HG03442 (cell line): ENCODE measurements around the gene ABCA9.
"Not testable (repeated sequence)": the region's sequence is repeated elsewhere in the genome, so short reads cannot be mapped to it uniquely, and the experiment has no call there.

ENCODE experiments used
- ATAC-seq: cut with Tn5 transposase; IDR thresholded peaks from one replicate; pipeline ENCODE4 v1.9.1; 2021; ENCODE audit warnings: mild to moderate bottlenecking, moderate library complexity; ENCODE audit not compliant: unreplicated experiment

Gene ABCA9

DNA sequence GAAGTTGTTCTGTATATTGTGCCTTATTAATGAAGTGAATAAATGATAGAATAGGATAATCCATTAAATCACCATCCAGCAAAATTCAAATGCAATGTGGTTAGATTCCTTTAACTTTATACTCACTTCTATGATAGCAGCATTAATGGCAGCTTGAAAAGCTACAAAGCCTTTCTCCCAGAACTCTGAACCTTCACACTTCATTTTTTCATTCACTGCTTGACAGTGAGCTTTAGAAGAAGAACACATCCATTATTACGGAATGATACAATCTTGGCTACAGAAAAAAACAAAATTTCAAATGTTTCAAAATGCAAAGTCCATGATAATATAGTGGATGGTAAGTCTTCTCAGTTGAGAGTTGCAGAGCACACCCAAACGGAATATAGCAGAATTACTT is 16.4 kb downstream of the ABCA9 start:
- no peak for ATAC-seq

- ATAC-seq: no peak
Measured at GRCh38 chr17:69043098-69043734, 17.5 kb downstream of the ABCA9 start.

GRCh38 chr17:69042308-69042707 is 18.4 kb downstream of the ABCA9 start:
- no peak for ATAC-seq

GRCh38 chr17:69031839-69032238 is 28.9 kb downstream of the ABCA9 start:
- ATAC-seq: no peak

- no peak for ATAC-seq
Measured at GRCh38 chr17:69030169-69030568, 30.6 kb downstream of the ABCA9 start.

- no peak for ATAC-seq
Measured at GRCh38 chr17:69018687-69019086, 42.0 kb downstream of the ABCA9 start.

DNA sequence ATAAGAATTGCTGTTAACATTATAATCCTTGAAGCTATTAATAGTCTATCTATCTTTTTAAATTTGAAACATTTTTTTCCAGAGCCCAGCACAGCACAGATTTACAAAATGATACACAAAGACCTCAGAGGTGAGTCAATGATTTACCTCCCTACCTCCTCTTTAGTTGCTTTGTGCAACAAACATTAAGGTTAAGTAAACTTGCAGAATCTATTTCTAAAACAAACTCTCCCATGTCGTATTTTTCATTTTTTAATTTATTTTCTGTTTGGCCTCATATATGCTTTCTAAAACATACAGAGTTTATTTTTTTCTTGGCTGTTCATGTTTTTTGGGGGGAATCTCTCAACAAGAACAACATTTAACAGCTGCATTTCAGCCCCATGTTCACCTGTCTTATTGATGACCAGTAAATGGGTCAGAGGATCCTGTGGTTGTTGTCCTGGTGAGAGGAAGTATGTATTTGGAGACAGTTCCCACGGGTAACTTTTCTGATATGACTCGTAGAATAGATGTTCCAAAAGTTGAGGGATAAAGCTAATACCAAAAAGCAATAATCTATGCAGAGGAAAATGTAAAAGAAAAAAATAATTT is 42.6 kb downstream of the ABCA9 start:
- ATAC-seq: no peak

DNA sequence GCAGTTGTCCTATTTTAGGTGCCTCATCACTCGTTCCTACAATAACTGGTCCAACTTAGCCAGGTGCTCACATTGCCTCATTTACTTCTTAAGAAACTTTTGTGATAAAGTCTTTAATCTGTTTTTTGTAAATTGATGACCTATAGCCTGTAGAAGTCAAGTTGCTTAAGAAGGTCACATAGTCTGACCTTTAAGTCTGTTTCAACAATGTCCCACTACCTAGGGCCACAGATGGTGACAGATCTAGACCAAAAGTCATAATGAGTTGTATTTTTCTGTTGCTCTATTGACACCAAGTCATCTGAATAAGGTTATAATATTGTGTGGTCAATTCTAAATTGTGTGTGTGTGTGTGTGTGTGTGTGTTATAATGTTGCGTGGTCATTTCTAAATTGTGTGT is 45.1 kb downstream of the ABCA9 start:
- ATAC-seq: no peak

- no peak for ATAC-seq
Measured at GRCh38 chr17:69012895-69013805, 47.6 kb downstream of the ABCA9 start.

DNA sequence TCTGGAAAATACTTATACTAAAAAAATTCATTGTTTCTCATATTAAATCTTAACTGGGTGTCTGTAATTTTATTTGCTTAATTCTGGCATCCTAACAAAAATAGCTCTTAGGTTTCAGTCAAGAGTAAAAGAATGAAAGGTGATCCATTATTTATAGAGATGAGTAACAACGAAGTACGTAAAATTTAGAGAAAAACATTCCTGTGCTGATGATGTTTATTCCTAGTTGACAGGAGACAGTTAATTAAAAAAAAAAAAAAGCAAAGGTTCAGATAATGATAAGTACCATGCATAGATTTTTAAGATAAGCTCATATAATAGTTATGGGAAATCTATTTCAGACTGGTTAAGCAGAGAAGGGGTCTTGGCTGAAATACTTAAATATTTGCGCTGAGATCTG is 50.8 kb downstream of the ABCA9 start:
- no peak for ATAC-seq

- ATAC-seq: not testable (repeated sequence)
Measured at GRCh38 chr17:69004759-69005158, 56.0 kb downstream of the ABCA9 start.

GRCh38 chr17:68999743-69000142 is 61.0 kb downstream of the ABCA9 start:
- not testable (repeated sequence) for ATAC-seq

DNA sequence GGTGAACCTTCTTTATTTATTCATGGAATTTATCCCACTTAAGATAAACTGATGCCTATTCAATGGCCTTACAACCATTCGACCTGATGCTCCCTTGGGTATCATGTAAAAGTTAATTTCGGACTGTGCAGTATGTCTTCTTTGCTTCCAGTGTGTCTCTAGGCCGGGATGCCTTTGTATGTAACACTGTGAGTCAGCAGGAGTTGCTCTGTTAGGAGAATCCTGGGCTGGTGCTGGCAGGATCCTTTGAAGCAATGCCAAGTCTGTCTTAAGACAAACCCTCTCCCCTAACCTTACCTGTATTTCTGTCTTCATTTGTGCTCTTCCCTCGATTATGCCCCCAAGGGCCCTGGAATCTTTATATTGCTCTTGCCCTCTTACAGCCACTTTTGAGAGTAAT is 67.6 kb downstream of the ABCA9 start:
- no peak for ATAC-seq

DNA sequence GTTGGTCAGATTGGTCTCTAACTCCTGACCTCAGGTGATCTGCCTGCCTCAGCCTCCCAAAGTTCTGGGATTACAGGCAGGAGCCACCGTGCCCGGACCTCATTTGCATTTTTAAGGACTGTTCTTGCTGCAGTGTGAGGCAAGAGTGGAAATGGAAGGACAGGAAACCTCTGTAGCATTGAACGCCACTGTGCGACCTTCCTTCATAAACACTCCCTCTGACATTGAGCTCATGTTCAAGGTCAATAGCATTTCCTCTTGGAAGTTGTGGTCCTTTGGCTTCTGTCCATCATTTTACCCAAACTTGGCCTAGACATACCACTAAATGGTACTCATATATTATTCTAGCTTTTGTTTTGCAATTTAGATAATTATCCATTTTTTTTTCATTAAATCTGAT is 72.8 kb downstream of the ABCA9 start:
- ATAC-seq: no peak

DNA sequence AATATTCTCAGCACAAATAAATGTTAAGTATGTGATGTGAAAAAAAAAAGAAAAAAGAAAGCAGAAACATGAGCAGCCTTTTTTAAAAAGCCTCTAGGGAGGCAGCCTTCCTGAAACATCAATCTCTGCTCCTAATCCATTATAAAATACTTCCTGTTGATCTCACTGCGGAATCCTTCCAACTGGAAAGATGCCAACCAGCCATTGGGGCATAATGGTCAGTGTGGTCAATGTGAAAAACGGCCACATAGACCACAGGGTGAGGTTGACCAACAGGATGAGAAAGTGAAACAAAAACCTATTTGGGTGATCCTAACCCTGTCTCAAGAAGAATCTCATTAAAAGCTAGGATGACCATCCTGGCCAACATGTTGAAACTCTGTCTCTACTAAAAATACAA is 79.4 kb downstream of the ABCA9 start:
- no peak for ATAC-seq

GRCh38 chr17:68973098-68973846 is 87.5 kb downstream of the ABCA9 start:
- no peak for ATAC-seq

- ATAC-seq: no peak
Measured at GRCh38 chr17:68972119-68972704, 88.5 kb downstream of the ABCA9 start.

DNA sequence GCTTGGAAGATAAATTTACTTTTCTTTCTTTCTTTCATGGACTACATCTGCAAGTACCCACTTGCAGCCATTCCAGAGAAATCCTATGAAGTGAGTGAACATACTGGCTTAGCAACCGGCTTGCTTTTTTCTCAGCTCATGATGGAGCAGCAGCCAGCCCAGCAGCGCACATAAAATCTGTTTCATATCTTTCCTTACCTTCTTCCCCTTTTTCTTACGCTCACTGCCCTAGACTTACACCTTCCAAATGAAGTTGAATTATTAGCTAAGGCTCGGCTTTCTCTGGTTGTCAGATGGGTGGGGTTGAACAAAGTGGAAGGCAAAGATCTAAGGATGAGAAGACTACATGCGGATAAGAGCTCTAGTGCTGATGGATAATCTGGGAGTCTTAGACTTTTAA is 91.6 kb downstream of the ABCA9 start:
- ATAC-seq: no peak

DNA sequence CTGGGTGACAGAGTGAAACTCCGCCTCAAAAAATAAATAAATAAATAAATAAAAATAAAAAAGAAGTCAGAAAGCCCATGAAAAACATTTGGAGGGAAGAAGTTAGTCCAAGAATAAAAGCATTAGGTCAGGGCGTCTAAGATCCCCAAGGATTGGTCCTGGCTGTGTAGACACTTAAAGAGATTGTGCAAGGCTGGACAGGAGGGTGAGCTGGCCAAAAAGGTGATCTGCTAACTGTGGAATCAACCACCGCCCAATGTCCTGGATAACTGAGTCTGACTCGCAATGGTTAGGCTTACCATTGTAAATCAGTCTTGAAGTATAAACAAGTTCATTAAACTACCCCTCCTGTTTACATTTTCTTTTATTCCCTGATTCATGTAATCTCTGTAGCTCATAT is 96.8 kb downstream of the ABCA9 start:
- ATAC-seq: no peak

DNA sequence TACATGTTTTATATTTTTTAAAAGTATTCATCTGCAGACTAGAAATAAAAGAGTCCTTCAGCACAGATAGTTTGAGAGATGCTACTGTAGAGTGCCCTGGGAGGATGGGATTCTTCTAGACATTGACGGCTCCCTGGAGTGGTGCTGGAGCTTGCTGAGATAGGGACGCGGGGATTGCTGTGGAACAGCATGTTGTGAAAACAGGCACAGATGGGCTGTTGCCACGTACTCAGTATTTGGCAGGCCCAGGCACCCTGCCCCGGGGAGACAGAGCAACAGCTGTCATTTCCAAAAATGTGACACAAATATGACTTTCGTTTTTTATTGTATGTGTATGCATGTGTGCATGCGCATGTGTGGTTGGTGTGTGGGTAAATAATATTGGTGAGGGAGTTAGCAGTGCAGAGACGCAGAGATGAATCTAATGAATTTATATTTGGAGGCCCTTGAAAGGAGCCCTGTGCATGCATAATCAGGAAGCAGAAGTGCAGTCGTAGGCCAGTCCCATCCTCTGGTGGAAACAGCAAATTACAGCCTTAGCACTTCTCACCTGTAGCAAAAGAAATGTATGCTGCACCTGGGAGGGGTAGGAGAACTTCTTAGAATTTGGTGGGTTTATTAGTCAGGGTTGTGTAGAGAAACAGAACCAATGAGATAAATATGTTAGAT is 99.4 kb downstream of the ABCA9 start:
- no peak for ATAC-seq
